Activated CD4-positive, alpha-beta memory T cell treated with anti-CD3 and anti-CD28 coated beads for 36 hours (primary cell): ENCODE measurements around the gene FRMD5. TPM values are rescaled to one million over a fixed set of nuclear protein-coding genes. Genes with fewer than 3 reads are reported as not detected.

Source experiments
- CTCF ChIA-PET: fragments of 350-600 bp; sonication (Branson Sonifier 250); formaldehyde crosslinking; loops from one replicate; lab custom pipeline; 2021; ENCODE audit warnings: antibody characterized with exemption, inconsistent platforms; lab: Charles Lee
- POLR2A ChIA-PET: fragments of 350-600 bp; sonication (Branson Sonifier 250); formaldehyde crosslinking; loops from one replicate; lab custom pipeline; 2021; ENCODE audit warnings: antibody characterized with exemption; lab: Charles Lee
- DNase-seq: peaks from one replicate; pipeline ENCODE4 v3.0.0-alpha.2; 2020
- H3K27ac Mint-ChIP-seq: one replicate; pipeline ENCODE4 v1.8.0; 2021; ENCODE audit warnings: mixed read lengths
- H3K27me3 Mint-ChIP-seq: one replicate; pipeline ENCODE4 v1.8.0; 2021; ENCODE audit warnings: mixed read lengths
- H3K36me3 Mint-ChIP-seq: one replicate; pipeline ENCODE4 v1.8.0; 2021; ENCODE audit warnings: mixed read lengths
- H3K4me1 Mint-ChIP-seq: one replicate; pipeline ENCODE4 v1.8.0; 2021; ENCODE audit warnings: low read depth, mixed read lengths
- H3K4me3 Mint-ChIP-seq: one replicate; pipeline ENCODE4 v1.8.0; 2021; ENCODE audit warnings: mild to moderate bottlenecking, mixed read lengths
- H3K9me3 Mint-ChIP-seq: one replicate; pipeline ENCODE4 v1.8.0; 2021; ENCODE audit warnings: mixed read lengths
- intact Hi-C: fragments of 100-400 bp; cut with micrococcal nuclease; formaldehyde crosslinking; loops from one replicate; pipeline ENCODE4 v1.15.1; 2023
- total RNA-seq, 2 experiments: library from RNA; stranded (reverse); gene quantifications; one replicate each; pipeline ENCODE4 v1.2.3, GENCODE V29; 2021

FRMD5 gene
- total RNA-seq, 2 experiments from 2014 or later = 0.24 to 0.31 TPM

DNA sequence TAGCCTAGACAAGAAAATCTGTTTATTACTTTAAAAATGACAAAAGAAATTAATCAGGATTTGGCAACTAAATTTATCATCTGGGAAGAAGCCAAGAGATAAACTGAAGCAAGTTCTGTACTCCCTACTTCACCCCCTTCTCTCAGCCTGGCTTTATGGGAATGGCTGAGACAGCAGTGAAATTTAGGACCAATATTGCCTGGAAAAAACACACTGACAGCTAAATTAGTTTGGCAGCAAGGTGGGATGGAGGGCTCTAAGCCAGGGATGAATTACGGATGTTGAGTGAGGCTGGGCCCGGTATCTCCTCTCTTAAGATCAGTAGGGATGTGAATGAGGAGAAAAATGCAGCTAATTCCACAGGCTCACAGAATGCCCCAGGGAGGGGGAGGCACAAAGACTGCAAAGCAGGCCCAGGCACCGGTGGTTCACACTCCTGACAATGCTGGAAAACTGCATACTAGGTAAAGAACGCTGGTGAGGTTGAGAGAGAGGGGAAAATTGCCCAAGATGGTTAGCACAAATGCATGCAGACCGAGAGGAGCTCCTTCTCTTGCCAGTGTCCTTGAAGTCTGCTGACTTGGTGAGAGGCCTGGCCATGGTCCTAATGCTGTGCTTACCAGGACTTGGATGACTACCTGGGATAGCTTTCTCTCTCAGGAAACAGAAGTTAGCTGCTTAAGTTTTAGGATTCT lies 279.3 kb downstream of the FRMD5 start:
- ChIA-PET POLR2A (no interaction called here), CTCF (interaction anchor here (0.8 to 1.5 kb wide), 2 partner anchors 12 to 150 kb away, joined by 3 to 6 read pairs; no protein-coding TSS in a partner anchor)

DNA sequence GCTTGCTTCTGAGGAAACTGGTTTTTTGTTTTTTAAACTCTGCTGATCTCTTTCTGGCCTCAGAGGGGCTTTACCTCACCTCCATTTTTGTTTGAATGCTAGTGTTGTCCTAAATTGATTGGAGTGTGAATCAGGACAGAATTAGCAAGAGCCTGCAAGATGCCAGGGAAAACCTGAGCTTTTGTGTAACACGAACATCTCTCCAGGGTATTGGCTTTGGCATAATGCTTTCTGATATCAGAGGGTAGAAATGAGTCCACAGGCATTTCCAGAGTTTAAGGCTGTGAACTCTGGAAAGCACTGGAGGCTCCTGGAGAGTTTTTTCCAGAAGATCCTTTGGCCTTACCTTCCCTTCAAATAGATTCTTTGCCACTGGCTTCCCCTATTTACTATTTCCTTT lies 281.1 kb downstream of the FRMD5 start:
- intact Hi-C loops = no loop called here
- Mint-ChIP-seq H3K9me3 (no peaks in the 10 kb centered on the region), H3K36me3 (no peaks in the 10 kb centered on the region), H3K4me1 (peaks cover 3% of the 10 kb centered on the region), H3K27ac (no peak overlapping the region), H3K27me3 (no peaks in the 10 kb centered on the region), H3K4me3 (no peak overlapping the region)
- DNase-seq = no peak
- CTCF ChIA-PET = interaction anchor here (0.9 kb wide), 1 partner anchor 152 kb away, joined by 3 read pairs; no protein-coding TSS in a partner anchor
- POLR2A ChIA-PET = no interaction called here

More for the DNA sequence above, 279.3 kb downstream of the FRMD5 start:
- DNase-seq = no peak
- intact Hi-C loops = no loop called here
- Mint-ChIP-seq H3K4me1 (peaks cover 3% of the 10 kb centered on the region), H3K36me3 (no peaks in the 10 kb centered on the region), H3K9me3 (no peaks in the 10 kb centered on the region), H3K27ac (no peak overlapping the region), H3K27me3 (no peaks in the 10 kb centered on the region), H3K4me3 (no peak overlapping the region)

DNA sequence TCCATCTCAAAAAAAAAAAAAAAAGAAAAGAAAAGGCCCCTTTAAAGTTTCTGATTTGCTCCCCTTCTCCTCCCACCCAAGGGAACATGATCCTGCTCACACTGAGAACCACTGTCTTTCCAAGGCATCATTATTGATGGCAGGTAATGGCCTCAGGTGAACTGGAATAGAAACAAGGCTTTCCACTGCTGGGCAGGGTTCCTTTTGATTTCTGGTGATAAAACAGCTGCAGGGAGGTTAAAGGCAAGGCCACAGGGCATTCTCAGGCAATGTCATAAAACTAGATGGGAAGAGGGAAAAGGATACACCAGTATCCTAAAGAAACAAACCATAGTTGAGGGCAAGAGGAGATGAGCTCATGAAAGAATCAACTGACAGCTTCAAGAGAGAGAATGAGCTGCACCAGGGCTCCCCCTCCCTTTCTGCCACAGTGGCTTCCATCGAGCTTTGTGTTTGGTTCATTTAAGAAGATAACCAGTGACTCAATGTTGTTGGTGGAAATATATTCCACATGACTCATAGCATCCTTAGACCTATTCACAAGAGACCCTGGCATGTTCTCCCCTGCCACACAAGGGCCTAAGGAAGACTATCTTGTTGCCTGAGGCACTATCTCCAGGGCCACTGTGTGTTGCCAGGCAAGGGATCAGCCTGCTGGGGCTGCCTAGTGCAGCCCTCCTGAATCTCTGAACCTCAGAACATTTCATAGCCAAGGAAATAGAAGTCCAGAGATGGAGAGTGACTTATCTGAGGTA lies 281.9 kb downstream of the FRMD5 start:
- DNase-seq = peak; percentile 21
- intact Hi-C loops = no loop called here
- POLR2A ChIA-PET = no interaction called here

DNA sequence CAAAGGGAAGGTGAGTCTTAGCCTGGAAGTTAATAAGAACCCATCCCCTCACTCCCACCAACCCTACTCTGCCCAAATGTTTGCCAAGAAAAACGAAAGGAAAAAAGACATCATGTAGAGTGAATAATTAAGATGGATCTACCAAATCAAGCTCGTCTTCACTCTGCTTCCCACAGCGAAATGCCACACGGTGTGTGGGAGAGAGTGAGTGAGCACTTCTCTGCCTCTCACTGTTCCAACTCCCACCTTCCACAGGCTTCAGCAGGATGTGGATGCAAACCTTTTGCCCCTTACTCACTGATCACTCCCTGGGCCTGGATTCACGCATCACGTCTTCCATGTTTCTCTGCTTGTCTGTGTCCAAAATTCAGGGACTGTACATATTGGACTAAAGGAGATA lies 282.9 kb downstream of the FRMD5 start:
- ChIA-PET CTCF (interaction anchor here (0.8 kb wide), 1 partner anchor 8 kb away, joined by 3 read pairs; no protein-coding TSS in a partner anchor), POLR2A (no interaction called here)
- no peaks in the 10 kb centered on the region for H3K9me3 Mint-ChIP-seq
- no peak overlapping the region for H3K4me3 Mint-ChIP-seq
- no peaks in the 10 kb centered on the region for H3K36me3 Mint-ChIP-seq
- H3K4me1 Mint-ChIP-seq = peaks cover 3% of the 10 kb centered on the region
- H3K27ac Mint-ChIP-seq = no peak overlapping the region
- no peaks in the 10 kb centered on the region for H3K27me3 Mint-ChIP-seq
- no peak for DNase-seq
- intact Hi-C loops = no loop called here

More for the DNA sequence above, 281.9 kb downstream of the FRMD5 start:
- no peak overlapping the region for H3K4me3 Mint-ChIP-seq
- no peaks in the 10 kb centered on the region for H3K36me3 Mint-ChIP-seq
- H3K4me1 Mint-ChIP-seq = peaks cover 3% of the 10 kb centered on the region
- H3K9me3 Mint-ChIP-seq = no peaks in the 10 kb centered on the region
- H3K27me3 Mint-ChIP-seq = no peaks in the 10 kb centered on the region
- CTCF ChIA-PET = interaction anchor here (0.8 kb wide), 1 partner anchor 9 kb away, joined by 3 read pairs; no protein-coding TSS in a partner anchor
- no peak overlapping the region for H3K27ac Mint-ChIP-seq

DNA sequence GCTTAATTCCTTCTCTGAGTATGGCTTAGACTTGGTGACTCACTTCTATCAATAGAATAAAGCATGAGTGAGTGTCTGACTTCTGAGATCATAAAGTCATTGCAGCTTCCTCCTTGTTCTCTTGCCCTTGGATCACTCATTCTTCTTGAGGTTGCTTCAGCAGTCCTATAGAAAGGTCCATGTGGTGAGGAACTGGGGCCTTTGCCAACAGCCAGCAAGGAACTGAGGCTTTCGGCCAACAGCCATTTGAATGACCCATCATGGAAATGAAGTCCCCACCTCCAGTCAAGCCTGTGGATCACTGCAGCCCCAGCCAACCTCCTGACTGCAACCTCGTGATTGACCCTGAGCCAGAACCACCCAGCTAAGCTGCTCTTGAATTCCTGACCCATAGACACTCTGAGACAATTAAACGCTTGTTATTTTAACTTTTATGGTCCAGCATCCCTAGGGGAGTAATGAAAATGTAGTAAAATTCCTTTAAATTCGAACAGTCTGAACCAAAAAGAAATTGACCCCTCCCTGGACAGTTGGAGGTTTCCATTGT lies 283.8 kb downstream of the FRMD5 start:
- no peak overlapping the region for H3K4me3 Mint-ChIP-seq
- peaks cover 3% of the 10 kb centered on the region for H3K4me1 Mint-ChIP-seq
- H3K9me3 Mint-ChIP-seq = no peaks in the 10 kb centered on the region
- no peaks in the 10 kb centered on the region for H3K27me3 Mint-ChIP-seq
- ChIA-PET POLR2A (no interaction called here), CTCF (no interaction called here)
- H3K27ac Mint-ChIP-seq = no peak overlapping the region
- no peak for DNase-seq
- intact Hi-C loops = no loop called here
- H3K36me3 Mint-ChIP-seq = no peaks in the 10 kb centered on the region

DNA sequence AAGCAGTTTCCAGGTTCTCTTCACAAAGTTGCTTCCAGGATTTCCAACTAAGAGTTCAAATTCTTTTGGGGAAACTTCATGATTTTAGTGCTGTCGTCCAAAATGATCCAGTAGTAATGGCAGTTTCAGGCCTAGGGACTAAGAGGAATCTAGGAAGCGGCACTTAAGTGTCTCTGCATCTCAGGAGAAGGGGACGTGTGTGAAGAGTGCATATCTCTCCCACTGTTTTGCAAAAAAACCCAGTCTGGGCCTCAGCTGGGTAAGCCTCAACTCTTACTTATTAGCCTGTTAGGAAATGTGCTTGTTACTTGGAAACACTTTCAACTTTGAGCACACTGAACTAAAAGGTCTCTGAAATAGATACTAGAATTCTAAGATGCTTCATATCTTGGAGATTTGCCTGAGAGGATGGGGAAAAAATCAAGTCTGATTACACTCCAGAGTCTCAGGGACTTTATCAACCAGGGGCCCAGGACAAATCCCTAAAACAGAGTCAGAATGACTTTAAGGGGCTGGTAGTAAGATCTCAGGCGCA lies 286.5 kb downstream of the FRMD5 start:
- POLR2A ChIA-PET = no interaction called here
- DNase-seq = no peak
- Mint-ChIP-seq H3K27ac (no peak overlapping the region), H3K27me3 (no peaks in the 10 kb centered on the region), H3K4me3 (no peak overlapping the region), H3K4me1 (peaks cover 5% of the 10 kb centered on the region), H3K9me3 (no peaks in the 10 kb centered on the region), H3K36me3 (no peaks in the 10 kb centered on the region)
- CTCF ChIA-PET = no interaction called here
- intact Hi-C loops = no loop called here

DNA sequence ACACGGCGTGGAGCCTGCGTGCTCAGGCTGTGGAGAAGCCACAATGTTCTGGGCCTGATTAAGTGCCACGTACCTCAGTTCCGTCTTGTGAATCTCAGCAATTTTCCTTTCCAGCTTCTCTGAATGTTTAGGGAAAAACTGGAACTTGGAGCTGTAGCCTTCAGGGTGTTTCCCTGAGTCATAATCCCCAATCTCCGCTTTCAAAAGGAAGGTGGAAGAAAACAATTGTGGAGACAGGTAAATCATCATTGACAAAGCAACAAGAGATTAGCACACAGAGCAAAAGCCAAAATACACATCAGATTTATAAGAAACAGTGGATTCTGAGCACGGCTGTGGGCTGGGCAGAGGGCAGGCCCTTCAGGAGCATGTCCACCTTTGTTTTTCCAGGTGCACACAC lies 289.3 kb downstream of the FRMD5 start:
- peaks cover 2% of the 10 kb centered on the region for H3K4me1 Mint-ChIP-seq
- ChIA-PET POLR2A (no interaction called here), CTCF (interaction anchor here (0.7 to 2.2 kb wide), 3 partner anchors 13 to 160 kb away, joined by 3 to 5 read pairs (median 5); no protein-coding TSS in a partner anchor)
- no peaks in the 10 kb centered on the region for H3K9me3 Mint-ChIP-seq
- H3K4me3 Mint-ChIP-seq = no peak overlapping the region
- DNase-seq = no peak
- intact Hi-C loops = no loop called here
- H3K27me3 Mint-ChIP-seq = no peaks in the 10 kb centered on the region
- no peak overlapping the region for H3K27ac Mint-ChIP-seq
- no peaks in the 10 kb centered on the region for H3K36me3 Mint-ChIP-seq

DNA sequence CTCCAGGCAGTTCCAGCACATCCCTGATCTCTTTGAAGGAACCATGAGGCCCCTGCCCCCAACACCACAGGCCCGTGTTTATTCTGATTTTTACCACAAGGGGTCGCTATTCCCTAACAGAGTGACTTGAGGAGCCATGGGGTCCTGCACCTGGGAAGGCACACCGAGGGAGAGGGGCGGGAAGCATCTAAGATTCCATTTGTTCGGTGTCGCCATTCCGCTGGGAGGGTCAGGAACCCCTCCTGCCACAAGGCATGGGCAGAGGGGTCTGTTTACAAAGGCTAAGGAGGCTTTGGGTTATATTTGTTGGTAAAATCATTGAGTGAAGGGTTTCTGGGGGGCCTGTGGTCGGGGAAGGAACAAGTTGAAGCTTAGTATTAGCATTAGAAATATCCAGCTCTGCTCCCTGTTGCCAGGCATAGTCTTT lies 291.2 kb downstream of the FRMD5 start:
- no peak overlapping the region for H3K27ac Mint-ChIP-seq

DNA sequence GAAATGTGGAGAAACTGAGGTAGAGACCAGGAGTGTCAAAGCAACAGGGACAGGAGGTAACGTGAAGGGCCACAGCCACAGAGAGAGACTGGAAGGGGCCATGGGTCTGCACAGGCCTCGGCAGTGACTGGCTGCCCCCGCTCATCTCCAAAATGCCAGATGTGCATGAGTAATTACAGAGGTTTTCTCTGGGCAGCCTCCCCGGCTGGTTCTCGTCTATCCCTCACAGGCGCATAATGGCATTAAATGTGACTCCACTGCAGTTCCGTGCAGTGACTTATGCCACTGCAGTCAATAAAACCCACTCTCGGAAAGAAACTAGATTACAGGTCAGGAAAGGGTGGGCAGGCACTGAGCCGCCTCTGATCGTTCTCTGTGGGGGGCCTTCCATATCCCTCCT lies 293.6 kb downstream of the FRMD5 start:
- no peaks in the 10 kb centered on the region for H3K27me3 Mint-ChIP-seq
- POLR2A ChIA-PET = no interaction called here
- no peaks in the 10 kb centered on the region for H3K9me3 Mint-ChIP-seq
- no peaks in the 10 kb centered on the region for H3K36me3 Mint-ChIP-seq
- H3K4me3 Mint-ChIP-seq = no peak overlapping the region
- H3K27ac Mint-ChIP-seq = no peak overlapping the region
- H3K4me1 Mint-ChIP-seq = peaks cover 2% of the 10 kb centered on the region
- no peak for DNase-seq
- CTCF ChIA-PET = interaction anchor here (5.7 kb wide), 1 partner anchor 163 kb away, joined by 81 read pairs; no protein-coding TSS in a partner anchor
- intact Hi-C loops = no loop called here

More for the DNA sequence above, 291.2 kb downstream of the FRMD5 start:
- H3K4me1 Mint-ChIP-seq = peaks cover 2% of the 10 kb centered on the region
- POLR2A ChIA-PET = no interaction called here
- H3K36me3 Mint-ChIP-seq = no peaks in the 10 kb centered on the region
- peak; percentile 59 for DNase-seq
- no peaks in the 10 kb centered on the region for H3K27me3 Mint-ChIP-seq
- H3K9me3 Mint-ChIP-seq = no peaks in the 10 kb centered on the region
- no peak overlapping the region for H3K4me3 Mint-ChIP-seq
- intact Hi-C loops = loop anchor here (1.0 kb wide), 2 partner anchors 162 to 315 kb away; no protein-coding TSS in a partner anchor
- CTCF ChIA-PET = interaction anchor here (0.5 to 5.7 kb wide), 20 partner anchors 8 to 635 kb away, joined by 3 to 81 read pairs (median 4); partner anchors contain the start of gene GOLM2

DNA sequence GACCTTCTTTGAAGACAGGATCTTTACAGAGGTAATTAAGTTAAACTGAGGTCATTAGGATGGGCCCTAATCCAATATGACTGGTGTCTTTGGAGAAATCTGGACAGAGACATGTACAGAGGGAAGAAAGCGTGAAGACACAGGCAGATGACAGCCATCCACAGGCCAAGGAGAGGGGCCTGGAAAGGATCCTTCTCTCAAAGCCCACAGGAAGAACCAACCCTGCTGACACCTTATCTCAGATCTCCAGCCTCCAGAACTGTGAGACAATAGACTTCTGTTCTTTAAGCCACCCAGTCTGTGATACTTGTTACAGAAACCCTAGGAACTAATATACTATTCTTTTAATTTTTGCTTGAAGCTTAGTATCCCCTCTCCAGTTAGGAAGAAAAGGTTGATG lies 294.1 kb downstream of the FRMD5 start:
- no peak overlapping the region for H3K4me3 Mint-ChIP-seq
- CTCF ChIA-PET = interaction anchor here (5.7 kb wide), 1 partner anchor 164 kb away, joined by 81 read pairs; no protein-coding TSS in a partner anchor
- no peaks in the 10 kb centered on the region for H3K9me3 Mint-ChIP-seq
- POLR2A ChIA-PET = no interaction called here
- no peak for DNase-seq
- H3K4me1 Mint-ChIP-seq = peaks cover 2% of the 10 kb centered on the region
- no peak overlapping the region for H3K27ac Mint-ChIP-seq
- intact Hi-C loops = no loop called here
- no peaks in the 10 kb centered on the region for H3K36me3 Mint-ChIP-seq
- no peaks in the 10 kb centered on the region for H3K27me3 Mint-ChIP-seq

DNA sequence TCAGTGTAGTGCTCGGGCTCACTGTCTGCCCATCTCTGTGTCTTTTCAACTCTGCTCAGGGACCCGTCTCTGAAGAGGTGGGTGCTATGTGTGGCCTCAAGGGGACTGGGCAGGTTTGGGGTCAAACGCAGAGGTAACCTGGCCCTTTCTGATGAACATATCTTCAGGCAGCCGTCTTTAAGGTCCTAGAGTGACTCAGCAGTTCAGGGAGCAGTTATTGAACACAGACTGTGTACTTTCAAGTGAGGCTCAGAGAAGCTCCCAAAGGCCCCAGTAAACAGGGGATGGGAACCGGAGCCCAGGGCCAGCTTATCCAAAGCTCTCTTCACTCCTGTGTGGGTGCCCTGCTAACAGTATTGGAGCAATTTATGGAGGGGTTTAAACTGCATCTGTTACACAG lies 295.1 kb downstream of the FRMD5 start:
- intact Hi-C loops = no loop called here
- Mint-ChIP-seq H3K9me3 (no peaks in the 10 kb centered on the region), H3K27ac (no peak overlapping the region), H3K4me1 (peaks cover 2% of the 10 kb centered on the region), H3K27me3 (no peaks in the 10 kb centered on the region), H3K4me3 (no peak overlapping the region), H3K36me3 (no peaks in the 10 kb centered on the region)
- ChIA-PET CTCF (interaction anchor here (5.7 kb wide), 1 partner anchor 165 kb away, joined by 81 read pairs; no protein-coding TSS in a partner anchor), POLR2A (no interaction called here)
- no peak for DNase-seq
